NCI-H128 (cell line): ENCODE data around the gene WNT16.
"Not testable (repeated sequence)": the region's sequence is repeated elsewhere in the genome, so short reads cannot be mapped to it uniquely, and the experiment has no call there.

Experiments used
- DNase-seq: peaks from one replicate; lab custom pipeline; 2025; ENCODE audit not compliant: unreplicated experiment; lab: John Stamatoyannopoulos, UW

The WNT16 gene

GRCh38 chr7:121328508-121329190 is at the start of gene WNT16:
WNT16 (plus strand) TSS chr7:121329000; CDS start chr7:121329293, 293 bp downstream.
- no peak for DNase-seq

- DNase-seq = no peak
Observed at GRCh38 chr7:121279060-121279620, 49.7 kb upstream of the WNT16 start.

- no peak for DNase-seq
Observed at GRCh38 chr7:121279822-121280221, 49.0 kb upstream of the WNT16 start.

GRCh38 chr7:121280656-121281055 is 48.1 kb upstream of the WNT16 start:
- no peak for DNase-seq

- DNase-seq = no peak
Observed at GRCh38 chr7:121282129-121282528, 46.7 kb upstream of the WNT16 start.

GRCh38 chr7:121285066-121285667 is 43.6 kb upstream of the WNT16 start:
- no peak for DNase-seq

- DNase-seq = no peak
Observed at GRCh38 chr7:121286186-121286585, 42.6 kb upstream of the WNT16 start.

- DNase-seq = no peak
Observed at GRCh38 chr7:121286742-121287734, 41.8 kb upstream of the WNT16 start.

- no peak for DNase-seq
Observed at GRCh38 chr7:121288894-121289293, 39.9 kb upstream of the WNT16 start.

- not testable (repeated sequence) for DNase-seq
Observed at GRCh38 chr7:121289930-121290329, 38.9 kb upstream of the WNT16 start.

GRCh38 chr7:121294448-121294992 is 34.3 kb upstream of the WNT16 start:
- DNase-seq = no peak

GRCh38 chr7:121297843-121298242 is 31.0 kb upstream of the WNT16 start:
- no peak for DNase-seq

- DNase-seq = no peak
Observed at GRCh38 chr7:121298831-121299239, 30.0 kb upstream of the WNT16 start.

- no peak for DNase-seq
Observed at GRCh38 chr7:121300685-121301420, 27.9 kb upstream of the WNT16 start.

- DNase-seq = no peak
Observed at GRCh38 chr7:121301446-121302213, 27.2 kb upstream of the WNT16 start.

- DNase-seq = no peak
Observed at GRCh38 chr7:121302214-121302745, 26.5 kb upstream of the WNT16 start.

- no peak for DNase-seq
Observed at GRCh38 chr7:121303422-121304101, 25.2 kb upstream of the WNT16 start.

- DNase-seq = no peak
Observed at GRCh38 chr7:121304102-121304658, 24.6 kb upstream of the WNT16 start.
